Retinal pigment epithelial cell (primary cell): ENCODE data around the gene TMEM19.
A peak's percentile ranks its signal among the peaks of the same experiment; 100 is the strongest.

Experiments used
- DNase-seq: peaks from one replicate; pipeline ENCODE4 v3.0.0-alpha.2; 2010; ENCODE audit warnings: low read depth
- H3K4me3 ChIP-seq: 2 replicates; pipeline ENCODE4 v1.5.1; 2011; ENCODE audit warnings: mild to moderate bottlenecking, low read length, control low read depth, moderate library complexity
- TF ChIP-seq, protein P1 (sequence below): conservative IDR thresholded peaks from 2 replicates; pipeline ENCODE4 v1.5.1; 2011; ENCODE audit warnings: low read depth, low read length, control low read depth, inconsistent platforms

TMEM19 gene

DNA sequence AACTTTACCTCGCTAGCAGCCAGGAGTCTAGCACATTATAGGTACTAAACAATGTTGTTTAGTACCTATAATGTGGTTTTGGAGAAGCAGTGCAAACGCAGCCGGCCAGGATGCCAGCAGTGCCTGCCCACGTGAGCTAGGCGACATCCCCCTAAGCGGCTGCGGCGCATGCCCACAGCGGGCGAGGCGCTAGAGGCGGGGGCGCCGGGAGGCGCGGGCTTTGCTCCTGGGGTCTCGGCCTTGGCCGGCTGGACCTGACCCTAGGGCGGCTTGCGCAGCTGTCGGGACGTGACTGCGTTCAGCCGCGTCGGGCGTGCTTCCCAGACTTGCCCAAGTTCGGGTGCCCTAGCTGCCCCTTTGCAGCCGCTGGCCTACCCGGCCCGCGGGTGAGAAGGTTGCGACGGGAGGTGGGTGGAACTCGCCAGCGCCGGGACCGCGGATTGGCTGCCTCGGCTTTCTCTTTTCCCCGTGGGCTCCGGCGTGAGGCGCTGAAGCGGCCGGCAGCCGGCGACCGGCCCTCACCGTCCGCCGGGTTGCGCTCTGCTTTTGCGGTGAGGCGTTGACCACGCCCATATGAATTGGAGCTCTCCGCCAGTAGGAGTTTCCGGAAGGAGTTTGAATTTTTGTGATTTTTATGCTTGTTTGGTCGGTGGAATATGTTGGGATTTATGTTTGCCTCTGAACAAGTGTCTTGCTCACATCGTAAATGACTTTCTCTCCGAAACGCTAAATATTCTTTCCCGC lies at the start of gene TMEM19:
TMEM19 (plus strand) TSS at position 169 of the 744 bp plus-strand sequence. CDS start 599 bp downstream, outside the sequence.
- TF ChIP-seq, protein P1, sequence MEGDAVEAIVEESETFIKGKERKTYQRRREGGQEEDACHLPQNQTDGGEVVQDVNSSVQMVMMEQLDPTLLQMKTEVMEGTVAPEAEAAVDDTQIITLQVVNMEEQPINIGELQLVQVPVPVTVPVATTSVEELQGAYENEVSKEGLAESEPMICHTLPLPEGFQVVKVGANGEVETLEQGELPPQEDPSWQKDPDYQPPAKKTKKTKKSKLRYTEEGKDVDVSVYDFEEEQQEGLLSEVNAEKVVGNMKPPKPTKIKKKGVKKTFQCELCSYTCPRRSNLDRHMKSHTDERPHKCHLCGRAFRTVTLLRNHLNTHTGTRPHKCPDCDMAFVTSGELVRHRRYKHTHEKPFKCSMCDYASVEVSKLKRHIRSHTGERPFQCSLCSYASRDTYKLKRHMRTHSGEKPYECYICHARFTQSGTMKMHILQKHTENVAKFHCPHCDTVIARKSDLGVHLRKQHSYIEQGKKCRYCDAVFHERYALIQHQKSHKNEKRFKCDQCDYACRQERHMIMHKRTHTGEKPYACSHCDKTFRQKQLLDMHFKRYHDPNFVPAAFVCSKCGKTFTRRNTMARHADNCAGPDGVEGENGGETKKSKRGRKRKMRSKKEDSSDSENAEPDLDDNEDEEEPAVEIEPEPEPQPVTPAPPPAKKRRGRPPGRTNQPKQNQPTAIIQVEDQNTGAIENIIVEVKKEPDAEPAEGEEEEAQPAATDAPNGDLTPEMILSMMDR, result peak; percentile 2

DNA sequence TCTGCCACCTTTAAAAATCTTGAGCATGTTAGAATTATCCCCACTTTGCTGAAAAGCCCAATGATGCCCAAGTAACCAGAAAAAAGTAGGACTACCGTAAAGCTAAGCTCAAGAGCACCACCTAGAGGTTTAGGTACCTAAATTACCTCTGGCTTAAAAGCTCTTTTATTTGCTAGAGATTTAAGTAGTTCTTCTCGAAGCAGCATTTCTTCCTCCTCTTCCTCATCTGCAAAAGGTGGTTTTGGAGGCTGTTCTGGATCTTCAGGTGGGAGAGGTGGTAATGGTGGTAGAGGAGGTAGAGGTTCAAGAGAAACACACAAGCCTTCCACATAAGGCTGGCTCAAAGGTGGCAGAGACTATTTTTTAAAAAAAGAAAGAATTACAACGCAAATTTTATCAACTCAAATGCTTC lies 49.2 kb upstream of the TMEM19 start:
- peak; percentile 27 for DNase-seq
- no peak overlapping the region for H3K4me3 ChIP-seq
- TF ChIP-seq, protein P1, result peak; percentile 87

More for the DNA sequence above, at the start of gene TMEM19:
- DNase-seq, result peak; percentile 58
- H3K4me3 ChIP-seq, result peak within 1 kb of the TSS; percentile 82

DNA sequence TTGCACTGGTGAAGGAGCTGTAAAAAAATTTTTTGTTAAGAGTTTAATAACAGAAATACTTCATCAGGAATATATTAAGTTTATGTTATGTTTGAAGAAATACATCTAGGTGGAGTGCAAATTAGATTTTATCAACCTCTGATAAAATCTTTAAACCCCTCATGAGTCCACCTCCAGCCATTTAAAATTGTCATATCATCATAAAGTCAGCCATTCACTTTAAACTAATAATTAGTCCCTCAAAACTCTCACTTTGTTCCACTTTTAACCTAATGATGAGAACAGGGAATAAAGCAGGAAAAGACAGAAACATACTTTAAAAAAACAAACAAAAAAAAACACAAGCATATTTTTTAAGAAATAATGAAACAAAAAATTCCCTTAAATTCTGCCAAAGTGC lies 47.4 kb upstream of the TMEM19 start:
- DNase-seq, result no peak
- H3K4me3 ChIP-seq, result no peak overlapping the region
- TF ChIP-seq, protein P1, result no peak

- H3K4me3 ChIP-seq, result no peak overlapping the region
- TF ChIP-seq, protein P1, result peak; percentile 15
- no peak for DNase-seq
These were observed 46.5 kb upstream of the TMEM19 start for GRCh38 chr12:71639341-71639760.

DNA sequence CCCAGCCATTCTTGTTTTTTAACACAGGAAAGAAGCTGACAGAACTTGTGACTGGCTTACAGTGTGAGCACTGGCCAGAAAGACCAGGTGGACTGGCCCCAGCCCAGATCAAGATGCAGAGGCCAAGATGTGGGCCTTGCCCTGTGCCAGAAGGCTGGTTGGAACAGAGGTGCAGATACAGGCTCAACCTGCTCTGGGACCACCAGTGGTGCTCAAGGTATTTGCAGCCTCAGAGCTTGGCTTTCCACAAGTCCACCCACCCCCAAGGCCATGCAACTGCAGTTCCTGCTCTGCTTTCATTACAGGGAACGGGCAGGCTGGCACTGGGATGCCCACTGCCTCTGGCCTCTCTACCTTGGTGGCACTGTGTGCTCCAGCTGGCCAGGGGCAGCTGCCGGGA lies 45.6 kb upstream of the TMEM19 start:
- TF ChIP-seq, protein P1, result no peak
- DNase-seq, result no peak
- no peak overlapping the region for H3K4me3 ChIP-seq

- no peak overlapping the region for H3K4me3 ChIP-seq
- DNase-seq, result no peak
- TF ChIP-seq, protein P1, result no peak
These were observed 44.5 kb upstream of the TMEM19 start for GRCh38 chr12:71641390-71641789.

DNA sequence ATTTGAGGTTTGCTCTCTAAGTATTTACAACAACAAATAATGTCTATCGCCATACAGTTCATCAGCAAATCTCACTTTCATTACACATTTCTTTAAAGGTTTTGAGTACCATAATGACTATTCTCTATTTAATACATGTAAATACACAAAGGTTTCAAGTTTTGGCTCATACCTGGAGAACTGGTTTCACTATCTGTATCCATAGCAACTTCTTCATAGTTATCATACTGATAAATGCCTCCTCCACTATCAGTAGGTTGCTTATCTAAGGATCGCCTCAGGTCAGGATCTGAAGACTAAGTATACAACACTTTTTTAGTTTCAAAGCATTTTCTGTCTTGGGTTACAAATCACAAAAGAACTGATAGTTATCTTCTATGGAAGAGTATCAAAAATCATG lies 43.6 kb upstream of the TMEM19 start:
- no peak overlapping the region for H3K4me3 ChIP-seq
- no peak for DNase-seq
- TF ChIP-seq, protein P1, result no peak
